ENCODE data around the gene PUDP. TPM values are rescaled to one million over a fixed set of nuclear protein-coding genes. Genes with fewer than 3 reads are reported as not detected.

Gene PUDP
- total and polyA plus RNA-seq, 3 donors from 2014 or later = 8.8 to 15.5 (median 10.2) TPM

GRCh38 chrX:7119950-7120877 is 27.7 kb downstream of the PUDP start:
- H3K27ac ChIP-seq = no peak overlapping the region
- 83 to 89% methylated on average over 7 of the region's 7 CpGs for WGBS, 2 donors

GRCh38 chrX:7117587-7117986 is 30.4 kb downstream of the PUDP start:
- H3K4me1 ChIP-seq = no peaks in the 10 kb centered on the region
- H3K27ac ChIP-seq = no peak overlapping the region
- H3K27me3 ChIP-seq = no peaks in the 10 kb centered on the region
- DNase-seq = no peak
- no peaks in the 10 kb centered on the region for H3K36me3 ChIP-seq (ENCODE audit: low read depth, missing control alignments)
- TF ChIP-seq CTCF (IDR thresholded peaks at IDR 0.05) (no peak), POLR2A (IDR thresholded peaks at IDR 0.05) (no peak)
- intact Hi-C loops (cut with DNase I; ENCODE audit: low total_unique reads) = no loop called here
- no peak overlapping the region for H3K4me3 ChIP-seq
- H3K9me3 ChIP-seq = no peaks in the 10 kb centered on the region
- WGBS, 2 donors = 94 to 100% methylated on average over 2 to 3 of the region's 3 CpGs

More at GRCh38 chrX:7119950-7120877, 27.7 kb downstream of the PUDP start:
- Histone ChIP-seq H3K4me1 (no peaks in the 10 kb centered on the region), H3K9me3 (no peaks in the 10 kb centered on the region), H3K4me3 (no peak overlapping the region), H3K36me3 (ENCODE audit: low read depth, missing control alignments) (no peaks in the 10 kb centered on the region), H3K27me3 (no peaks in the 10 kb centered on the region)
- intact Hi-C loops (cut with DNase I; ENCODE audit: low total_unique reads) = no loop called here
- TF ChIP-seq CTCF (IDR thresholded peaks at IDR 0.05) (no peak), POLR2A (IDR thresholded peaks at IDR 0.05) (no peak)
- DNase-seq = no peak

GRCh38 chrX:7116081-7116480 is 31.9 kb downstream of the PUDP start:
- no peaks in the 10 kb centered on the region for H3K4me1 ChIP-seq
- TF ChIP-seq POLR2A (IDR thresholded peaks at IDR 0.05) (no peak), CTCF (IDR thresholded peaks at IDR 0.05) (no peak)
- DNase-seq = no peak
- WGBS, 2 donors = 100% methylated on average over 2 to 3 of the region's 3 CpGs
- H3K4me3 ChIP-seq = no peak overlapping the region
- intact Hi-C loops (cut with DNase I; ENCODE audit: low total_unique reads) = no loop called here
- H3K36me3 ChIP-seq (ENCODE audit: low read depth, missing control alignments) = no peaks in the 10 kb centered on the region
- no peaks in the 10 kb centered on the region for H3K9me3 ChIP-seq
- no peak overlapping the region for H3K27ac ChIP-seq
- no peaks in the 10 kb centered on the region for H3K27me3 ChIP-seq

DNA sequence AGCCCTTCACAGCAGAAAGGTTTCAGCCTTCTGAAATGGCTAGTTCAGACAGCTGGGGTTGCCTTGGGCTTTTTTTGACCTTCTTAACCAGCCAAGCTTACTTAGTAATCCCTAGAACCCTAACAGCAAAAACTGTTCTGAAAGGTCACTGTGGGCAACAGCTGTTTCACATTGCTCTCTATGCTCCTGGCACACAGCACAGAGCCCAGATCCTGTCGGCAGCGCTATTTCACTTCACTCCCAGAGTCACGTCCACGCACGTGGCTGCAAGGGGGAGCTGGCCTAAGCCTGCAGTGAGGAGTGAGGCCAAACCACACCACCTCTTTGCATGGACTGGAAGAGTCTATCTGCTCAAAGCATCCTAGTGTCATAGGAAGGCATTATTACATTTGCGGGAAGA is 32.4 kb downstream of the PUDP start:
- Histone ChIP-seq H3K36me3 (ENCODE audit: low read depth, missing control alignments) (no peaks in the 10 kb centered on the region), H3K27me3 (no peaks in the 10 kb centered on the region), H3K27ac (no peak overlapping the region), H3K4me1 (no peaks in the 10 kb centered on the region), H3K4me3 (no peak overlapping the region), H3K9me3 (no peaks in the 10 kb centered on the region)
- peak; percentile 15 for DNase-seq
- 50 to 53% methylated on average over 6 of the region's 6 CpGs for WGBS, 2 donors
- TF ChIP-seq CTCF (IDR thresholded peaks at IDR 0.05) (no peak), POLR2A (IDR thresholded peaks at IDR 0.05) (no peak)
- intact Hi-C loops (cut with DNase I; ENCODE audit: low total_unique reads) = no loop called here

Data from testis (tissue), 3 donors.